HepG2 (cell line): ENCODE data around the gene ZNF428. TPM values are rescaled to one million over a fixed set of nuclear protein-coding genes. Genes with fewer than 3 reads are reported as not detected.

Experiments used
- ARNT ChIP-seq: fragments of 450-650 bp; IDR thresholded peaks from 2 replicates; pipeline ENCODE4 v1.6.1; 2017
- BCL6 ChIP-seq: IDR thresholded peaks from 2 replicates; pipeline ENCODE4 v1.6.1; 2016; ENCODE audit warnings: missing genetic modification reagents, missing compliant biosample characterization
- CCDC6 ChIP-seq: sonication (generic); formaldehyde crosslinking; IDR thresholded peaks from 2 replicates; pipeline ENCODE4 v1.8.1; 2022; ENCODE audit warnings: mild to moderate bottlenecking, missing genetic modification reagents, moderate library complexity
- CHCHD3 ChIP-seq: sonication (generic); formaldehyde crosslinking; IDR thresholded peaks from 2 replicates; pipeline ENCODE4 v1.8.0; 2022; ENCODE audit warnings: mild to moderate bottlenecking, missing genetic modification reagents, moderate library complexity
- GABPA ChIP-seq, 2 experiments: IDR thresholded peaks; 2 replicates each; pipeline ENCODE4 v1.6.1; 2011 to 2016; ENCODE audit warnings: low read depth in 2 of 2, low read length in 1 of 2, missing biosample characterization in 1 of 2, missing genetic modification characterization in 1 of 2
- GTF2F1 ChIP-seq: fragments of 150-350 bp; IDR thresholded peaks from 2 replicates; pipeline ENCODE4 v1.6.1; 2014; ENCODE audit warnings: low read length
- MTF1 ChIP-seq: sonication (generic); formaldehyde crosslinking; IDR thresholded peaks from 2 replicates; pipeline ENCODE4 v1.5.0; 2020; ENCODE audit warnings: missing genetic modification reagents
- NFKB2 ChIP-seq: sonication (generic); formaldehyde crosslinking; IDR thresholded peaks from 2 replicates; pipeline ENCODE4 v1.4.0; 2020; ENCODE audit warnings: missing genetic modification reagents, borderline replicate concordance
- PHF5A ChIP-seq: IDR thresholded peaks from one replicate; pipeline ENCODE4 v1.6.1; 2018; ENCODE audit warnings: low read depth, missing genetic modification reagents; ENCODE audit not compliant: unreplicated experiment
- SNAPC2 ChIP-seq: sonication (generic); formaldehyde crosslinking; IDR thresholded peaks from 2 replicates; pipeline ENCODE4 v1.8.1; 2022; ENCODE audit warnings: mild to moderate bottlenecking, missing genetic modification reagents
- ZFAT ChIP-seq: sonication (generic); formaldehyde crosslinking; conservative IDR thresholded peaks from 2 replicates; pipeline ENCODE4 v1.8.1; 2023; ENCODE audit warnings: missing genetic modification reagents, inconsistent platforms
- ZFP36 ChIP-seq: fragments of 150-350 bp; IDR thresholded peaks from 2 replicates; pipeline ENCODE4 v1.6.1; 2018; ENCODE audit warnings: borderline replicate concordance, low read length, low read depth; ENCODE audit not compliant: partially characterized antibody
- ZNF34 ChIP-seq: sonication (generic); formaldehyde crosslinking; IDR thresholded peaks from 2 replicates; pipeline ENCODE4 v1.4.0; 2020; ENCODE audit warnings: mild to moderate bottlenecking, missing genetic modification reagents, borderline replicate concordance
- ZNF501 ChIP-seq: sonication (generic); formaldehyde crosslinking; IDR thresholded peaks from 2 replicates; pipeline ENCODE4 v1.5.1; 2020; ENCODE audit warnings: mild to moderate bottlenecking, moderate library complexity, missing genetic modification reagents
- ZNF543 ChIP-seq: sonication (generic); formaldehyde crosslinking; IDR thresholded peaks from 2 replicates; pipeline ENCODE4 v1.4.0; 2020; ENCODE audit warnings: mild to moderate bottlenecking, missing genetic modification reagents
- ZNF703 ChIP-seq: sonication (generic); formaldehyde crosslinking; IDR thresholded peaks from 2 replicates; pipeline ENCODE4 v1.5.1; 2020; ENCODE audit warnings: missing genetic modification reagents, mild to moderate bottlenecking, moderate library complexity, borderline replicate concordance
- ZSCAN30 ChIP-seq: sonication (generic); formaldehyde crosslinking; IDR thresholded peaks from 2 replicates; pipeline ENCODE4 v1.5.0; 2020; ENCODE audit warnings: mild to moderate bottlenecking, missing genetic modification reagents
- ZZZ3 ChIP-seq: sonication (generic); formaldehyde crosslinking; IDR thresholded peaks from 2 replicates; pipeline ENCODE4 v1.4.0; 2020; ENCODE audit warnings: missing genetic modification reagents, mild to moderate bottlenecking, borderline replicate concordance
- polyA plus RNA-seq, 8 experiments: library from polyadenylated mRNA; depleted of rRNA in 3 of 8; stranded (reverse) in 7 of 8; unstranded in 1 of 8; fragments of >200 nt; fragmentation: Illumina TruSeq in 4 of 8; extraction: Trizol in 4 of 8; gene quantifications; 2 replicates each; pipeline versions ENCODE4 v1.2.1 to v1.2.3, GENCODE V29; 2011 to 2016; ENCODE audit warnings: low read depth in 4 of 8, missing spikeins in 1 of 8, mixed read lengths in 1 of 8; ENCODE audit not compliant: insufficient read depth in 1 of 8
- total RNA-seq, 5 experiments: library from RNA; depleted of rRNA; stranded (reverse); fragments of >200 nt; fragmentation: Illumina TruSeq; extraction: Trizol; gene quantifications; 2 replicates each; pipeline ENCODE4 v1.2.3, GENCODE V29; 2016; ENCODE audit warnings: low read depth in 1 of 5
- TF ChIP-seq, protein P1 (sequence below): IDR thresholded peaks from 2 replicates; pipeline ENCODE4 v1.6.1; 2012; ENCODE audit warnings: low read length, improper control_type of control experiment
- TF ChIP-seq, protein P2 (sequence below): sonication (generic); formaldehyde crosslinking; IDR thresholded peaks from 2 replicates; pipeline ENCODE4 v1.4.0; 2020; ENCODE audit warnings: missing genetic modification reagents, borderline replicate concordance
- TF ChIP-seq, protein P3 (sequence below): sonication (generic); formaldehyde crosslinking; IDR thresholded peaks from 2 replicates; pipeline ENCODE4 v1.5.1; 2020; ENCODE audit warnings: mild to moderate bottlenecking, missing genetic modification reagents, moderate library complexity

ZNF428 gene
- total and polyA plus RNA-seq, 2 of the 13 experiments (the other 11 are each of a cell fraction or from before 2014, with no cell fraction given) = 10.4 to 26.9 TPM

DNA sequence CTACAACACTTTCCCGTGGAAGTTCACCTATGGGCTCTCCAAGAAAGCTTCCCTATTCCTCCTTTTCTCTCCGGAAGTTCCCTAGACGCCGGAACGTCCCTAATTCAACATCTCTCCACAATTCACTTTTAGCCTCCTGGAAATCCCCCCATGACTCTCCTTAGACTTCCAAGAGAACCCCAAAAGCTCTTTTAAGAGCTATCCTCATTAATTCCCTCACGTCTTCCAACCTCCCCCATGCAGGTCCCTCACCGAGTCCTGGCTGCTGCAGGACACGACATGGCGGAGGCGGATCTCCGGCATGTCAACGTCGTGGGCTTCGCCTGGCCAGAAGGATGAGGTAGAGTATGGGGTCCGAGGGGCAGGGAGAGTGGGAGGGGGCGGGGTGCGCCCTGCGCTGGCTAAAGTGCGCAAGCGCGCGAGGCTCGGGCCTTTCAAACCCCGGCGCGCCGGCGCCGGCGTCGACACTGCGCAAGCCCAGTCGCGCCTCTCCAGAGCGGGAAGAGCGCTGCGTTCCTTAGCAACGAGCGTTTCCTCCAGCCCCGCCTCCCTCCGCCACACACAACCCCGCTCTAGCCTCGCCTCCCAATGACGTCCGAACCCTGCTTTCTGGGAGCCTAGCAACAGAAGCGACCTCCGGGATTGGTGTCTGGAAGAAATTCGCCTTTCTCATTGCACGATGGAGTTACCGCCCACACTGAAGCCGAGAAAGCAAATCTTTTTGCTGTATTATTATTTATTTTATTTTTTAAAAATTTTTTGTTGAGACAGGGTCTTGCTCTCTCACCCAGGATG is 44.1 kb downstream of the ZNF428 start, which contains the start of the genes PINLYP and XRCC1 (continued):
- no peak for TF ChIP-seq MTF1 (CRISPR knock-in tag)
- no peak for TF ChIP-seq CHCHD3 (CRISPR knock-in tag)
- no peak for TF ChIP-seq ZFAT
- no peak for TF ChIP-seq ZZZ3 (CRISPR knock-in tag)
- TF ChIP-seq CCDC6 = no peak
- TF ChIP-seq ZNF543 (CRISPR knock-in tag) = no peak
- TF ChIP-seq ARNT = no peak
- no peak for TF ChIP-seq BCL6 (CRISPR knock-in tag)
- TF ChIP-seq, protein P1, sequence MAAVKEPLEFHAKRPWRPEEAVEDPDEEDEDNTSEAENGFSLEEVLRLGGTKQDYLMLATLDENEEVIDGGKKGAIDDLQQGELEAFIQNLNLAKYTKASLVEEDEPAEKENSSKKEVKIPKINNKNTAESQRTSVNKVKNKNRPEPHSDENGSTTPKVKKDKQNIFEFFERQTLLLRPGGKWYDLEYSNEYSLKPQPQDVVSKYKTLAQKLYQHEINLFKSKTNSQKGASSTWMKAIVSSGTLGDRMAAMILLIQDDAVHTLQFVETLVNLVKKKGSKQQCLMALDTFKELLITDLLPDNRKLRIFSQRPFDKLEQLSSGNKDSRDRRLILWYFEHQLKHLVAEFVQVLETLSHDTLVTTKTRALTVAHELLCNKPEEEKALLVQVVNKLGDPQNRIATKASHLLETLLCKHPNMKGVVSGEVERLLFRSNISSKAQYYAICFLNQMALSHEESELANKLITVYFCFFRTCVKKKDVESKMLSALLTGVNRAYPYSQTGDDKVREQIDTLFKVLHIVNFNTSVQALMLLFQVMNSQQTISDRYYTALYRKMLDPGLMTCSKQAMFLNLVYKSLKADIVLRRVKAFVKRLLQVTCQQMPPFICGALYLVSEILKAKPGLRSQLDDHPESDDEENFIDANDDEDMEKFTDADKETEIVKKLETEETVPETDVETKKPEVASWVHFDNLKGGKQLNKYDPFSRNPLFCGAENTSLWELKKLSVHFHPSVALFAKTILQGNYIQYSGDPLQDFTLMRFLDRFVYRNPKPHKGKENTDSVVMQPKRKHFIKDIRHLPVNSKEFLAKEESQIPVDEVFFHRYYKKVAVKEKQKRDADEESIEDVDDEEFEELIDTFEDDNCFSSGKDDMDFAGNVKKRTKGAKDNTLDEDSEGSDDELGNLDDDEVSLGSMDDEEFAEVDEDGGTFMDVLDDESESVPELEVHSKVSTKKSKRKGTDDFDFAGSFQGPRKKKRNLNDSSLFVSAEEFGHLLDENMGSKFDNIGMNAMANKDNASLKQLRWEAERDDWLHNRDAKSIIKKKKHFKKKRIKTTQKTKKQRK = no peak
- no peak for TF ChIP-seq ZFP36
- no peak for TF ChIP-seq SNAPC2 (CRISPR knock-in tag)
- no peak for TF ChIP-seq ZNF34 (CRISPR knock-in tag)
- TF ChIP-seq, protein P2, sequence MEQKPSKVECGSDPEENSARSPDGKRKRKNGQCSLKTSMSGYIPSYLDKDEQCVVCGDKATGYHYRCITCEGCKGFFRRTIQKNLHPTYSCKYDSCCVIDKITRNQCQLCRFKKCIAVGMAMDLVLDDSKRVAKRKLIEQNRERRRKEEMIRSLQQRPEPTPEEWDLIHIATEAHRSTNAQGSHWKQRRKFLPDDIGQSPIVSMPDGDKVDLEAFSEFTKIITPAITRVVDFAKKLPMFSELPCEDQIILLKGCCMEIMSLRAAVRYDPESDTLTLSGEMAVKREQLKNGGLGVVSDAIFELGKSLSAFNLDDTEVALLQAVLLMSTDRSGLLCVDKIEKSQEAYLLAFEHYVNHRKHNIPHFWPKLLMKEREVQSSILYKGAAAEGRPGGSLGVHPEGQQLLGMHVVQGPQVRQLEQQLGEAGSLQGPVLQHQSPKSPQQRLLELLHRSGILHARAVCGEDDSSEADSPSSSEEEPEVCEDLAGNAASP (CRISPR knock-in tag) = peak; percentile 11; the same call in 1 of the 2 replicates
- TF ChIP-seq GABPA (IDR thresholded peaks at IDR 0.05; ENCODE audit: low read depth, low read length) = no peak
- TF ChIP-seq GABPA (CRISPR knock-in tag; IDR thresholded peaks at IDR 0.05; ENCODE audit: low read depth) = peak; percentile 56
- TF ChIP-seq NFKB2 = no peak
- no peak for TF ChIP-seq ZSCAN30 (CRISPR knock-in tag)
- TF ChIP-seq ZNF501 (CRISPR knock-in tag) = no peak
- TF ChIP-seq, protein P3, sequence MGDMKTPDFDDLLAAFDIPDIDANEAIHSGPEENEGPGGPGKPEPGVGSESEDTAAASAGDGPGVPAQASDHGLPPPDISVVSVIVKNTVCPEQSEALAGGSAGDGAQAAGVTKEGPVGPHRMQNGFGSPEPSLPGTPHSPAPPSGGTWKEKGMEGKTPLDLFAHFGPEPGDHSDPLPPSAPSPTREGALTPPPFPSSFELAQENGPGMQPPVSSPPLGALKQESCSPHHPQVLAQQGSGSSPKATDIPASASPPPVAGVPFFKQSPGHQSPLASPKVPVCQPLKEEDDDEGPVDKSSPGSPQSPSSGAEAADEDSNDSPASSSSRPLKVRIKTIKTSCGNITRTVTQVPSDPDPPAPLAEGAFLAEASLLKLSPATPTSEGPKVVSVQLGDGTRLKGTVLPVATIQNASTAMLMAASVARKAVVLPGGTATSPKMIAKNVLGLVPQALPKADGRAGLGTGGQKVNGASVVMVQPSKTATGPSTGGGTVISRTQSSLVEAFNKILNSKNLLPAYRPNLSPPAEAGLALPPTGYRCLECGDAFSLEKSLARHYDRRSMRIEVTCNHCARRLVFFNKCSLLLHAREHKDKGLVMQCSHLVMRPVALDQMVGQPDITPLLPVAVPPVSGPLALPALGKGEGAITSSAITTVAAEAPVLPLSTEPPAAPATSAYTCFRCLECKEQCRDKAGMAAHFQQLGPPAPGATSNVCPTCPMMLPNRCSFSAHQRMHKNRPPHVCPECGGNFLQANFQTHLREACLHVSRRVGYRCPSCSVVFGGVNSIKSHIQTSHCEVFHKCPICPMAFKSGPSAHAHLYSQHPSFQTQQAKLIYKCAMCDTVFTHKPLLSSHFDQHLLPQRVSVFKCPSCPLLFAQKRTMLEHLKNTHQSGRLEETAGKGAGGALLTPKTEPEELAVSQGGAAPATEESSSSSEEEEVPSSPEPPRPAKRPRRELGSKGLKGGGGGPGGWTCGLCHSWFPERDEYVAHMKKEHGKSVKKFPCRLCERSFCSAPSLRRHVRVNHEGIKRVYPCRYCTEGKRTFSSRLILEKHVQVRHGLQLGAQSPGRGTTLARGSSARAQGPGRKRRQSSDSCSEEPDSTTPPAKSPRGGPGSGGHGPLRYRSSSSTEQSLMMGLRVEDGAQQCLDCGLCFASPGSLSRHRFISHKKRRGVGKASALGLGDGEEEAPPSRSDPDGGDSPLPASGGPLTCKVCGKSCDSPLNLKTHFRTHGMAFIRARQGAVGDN (CRISPR knock-in tag) = peak; percentile 73
- no peak for TF ChIP-seq PHF5A (CRISPR knock-in tag)
- no peak for TF ChIP-seq GTF2F1
- no peak for TF ChIP-seq ZNF703 (CRISPR knock-in tag)
